ENCODE results near the gene AQP10.
"Not testable (repeated sequence)": the region's sequence is repeated elsewhere in the genome, so short reads cannot be mapped to it uniquely, and the experiment has no call there.

DNA sequence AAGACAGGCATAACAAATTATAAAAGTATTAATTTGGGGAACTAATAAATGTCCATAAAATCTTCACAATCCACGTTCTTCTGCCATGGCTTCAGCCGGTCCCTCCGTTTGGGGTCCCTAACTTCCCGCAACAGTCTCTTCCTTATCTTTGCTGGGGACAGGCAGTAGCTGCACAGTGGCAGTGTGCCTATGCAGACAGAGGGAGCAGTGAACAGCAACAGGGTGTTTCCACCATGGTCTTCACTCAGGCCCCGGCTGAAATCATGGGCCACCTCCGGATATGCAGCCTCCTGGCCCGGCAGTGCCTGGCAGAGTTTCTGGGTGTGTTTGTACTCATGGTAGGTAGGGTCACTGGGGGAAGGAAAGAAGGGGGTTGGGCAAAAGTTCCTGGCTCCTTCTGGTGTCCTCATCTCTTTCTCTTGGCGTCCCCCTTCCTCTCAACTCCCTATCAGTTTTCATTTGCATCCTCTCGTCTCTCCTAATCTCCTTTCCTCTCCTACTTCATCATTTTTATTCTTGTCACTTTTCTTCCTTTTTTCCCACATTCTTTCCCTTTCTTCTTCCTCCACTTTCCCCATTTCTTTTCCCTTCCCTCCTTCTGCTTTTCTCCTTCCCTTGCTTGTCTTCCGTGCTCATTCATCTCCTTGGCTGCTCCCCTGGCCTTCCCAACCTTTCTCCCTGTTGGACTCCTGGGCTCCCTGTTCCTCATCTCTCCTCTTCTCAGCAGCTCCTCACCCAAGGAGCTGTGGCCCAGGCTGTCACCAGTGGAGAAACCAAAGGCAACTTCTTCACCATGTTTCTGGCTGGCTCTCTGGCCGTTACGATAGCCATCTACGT, 8.4 kb upstream of the AQP10 start:
- TF ChIP-seq, protein P1, sequence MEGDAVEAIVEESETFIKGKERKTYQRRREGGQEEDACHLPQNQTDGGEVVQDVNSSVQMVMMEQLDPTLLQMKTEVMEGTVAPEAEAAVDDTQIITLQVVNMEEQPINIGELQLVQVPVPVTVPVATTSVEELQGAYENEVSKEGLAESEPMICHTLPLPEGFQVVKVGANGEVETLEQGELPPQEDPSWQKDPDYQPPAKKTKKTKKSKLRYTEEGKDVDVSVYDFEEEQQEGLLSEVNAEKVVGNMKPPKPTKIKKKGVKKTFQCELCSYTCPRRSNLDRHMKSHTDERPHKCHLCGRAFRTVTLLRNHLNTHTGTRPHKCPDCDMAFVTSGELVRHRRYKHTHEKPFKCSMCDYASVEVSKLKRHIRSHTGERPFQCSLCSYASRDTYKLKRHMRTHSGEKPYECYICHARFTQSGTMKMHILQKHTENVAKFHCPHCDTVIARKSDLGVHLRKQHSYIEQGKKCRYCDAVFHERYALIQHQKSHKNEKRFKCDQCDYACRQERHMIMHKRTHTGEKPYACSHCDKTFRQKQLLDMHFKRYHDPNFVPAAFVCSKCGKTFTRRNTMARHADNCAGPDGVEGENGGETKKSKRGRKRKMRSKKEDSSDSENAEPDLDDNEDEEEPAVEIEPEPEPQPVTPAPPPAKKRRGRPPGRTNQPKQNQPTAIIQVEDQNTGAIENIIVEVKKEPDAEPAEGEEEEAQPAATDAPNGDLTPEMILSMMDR (IDR thresholded peaks at IDR 0.05), result not testable (repeated sequence)
- TF ChIP-seq POLR2A (IDR thresholded peaks at IDR 0.05), result not testable (repeated sequence)

All from lower leg skin (tissue), 3 donors.